Suprapubic skin (tissue), 4 donors: ENCODE measurements around the gene RNF5. TPM values are rescaled to one million over a fixed set of nuclear protein-coding genes. Genes with fewer than 3 reads are reported as not detected.
A peak's percentile ranks its signal among the peaks of the same experiment; 100 is the strongest.
"Not testable (repeated sequence)": the region's sequence is repeated elsewhere in the genome, so short reads cannot be mapped to it uniquely, and the experiment has no call there.

Experiments
- DNase-seq, 2 donors: peaks; one replicate each; pipeline ENCODE4 v3.0.0-alpha.2; 2019; ENCODE audit warnings: low spot score in 2 of 2
- H3K27ac ChIP-seq: fragments of 200-600 bp; sonication (generic); one replicate; pipeline ENCODE4 v1.5.1; 2019
- H3K27me3 ChIP-seq: fragments of 200-600 bp; sonication (generic); one replicate; pipeline ENCODE4 v1.5.1; 2019
- H3K36me3 ChIP-seq: fragments of 200-600 bp; sonication (generic); one replicate; pipeline ENCODE4 v1.5.1; 2019
- H3K4me1 ChIP-seq: fragments of 200-600 bp; sonication (generic); one replicate; pipeline ENCODE4 v1.5.1; 2019
- H3K4me3 ChIP-seq: fragments of 200-600 bp; sonication (generic); one replicate; pipeline ENCODE4 v1.5.1; 2019; ENCODE audit warnings: mild to moderate bottlenecking
- H3K9me3 ChIP-seq: fragments of 200-600 bp; sonication (generic); one replicate; pipeline ENCODE4 v1.5.1; 2019
- EP300 ChIP-seq: sonication (generic); formaldehyde crosslinking; IDR thresholded peaks from one replicate; pipeline ENCODE4 v1.6.1; 2017; ENCODE audit warnings: antibody characterized with exemption
- POLR2A ChIP-seq, 2 donors: fragments of 450-650 bp; IDR thresholded peaks; one replicate each; pipeline ENCODE4 v1.6.1; 2017; ENCODE audit warnings: antibody characterized with exemption in 2 of 2, mild to moderate bottlenecking in 2 of 2, moderate library complexity in 2 of 2
- POLR2AphosphoS5 ChIP-seq, 3 donors: sonication (generic); formaldehyde crosslinking; IDR thresholded peaks; one replicate each; pipeline ENCODE4 v1.6.1; 2017; ENCODE audit warnings: antibody characterized with exemption in 3 of 3
- WGBS: methylation state at CpG from one replicate; pipeline ENCODE4 v1.1.5; 2018; 5-methylcytosine and 5-hydroxymethylcytosine counted together
- total RNA-seq, 4 donors: library from RNA; depleted of rRNA; stranded (reverse); fragments of >200 nt; gene quantifications; one replicate each; pipeline ENCODE4 v1.1.0, GENCODE V29; 2016
- TF ChIP-seq, protein P1 (sequence below), 2 donors: fragments of 200-600 bp in 1 of 2; fragments of 450-650 bp in 1 of 2; sonication (generic) in 1 of 2; IDR thresholded peaks; one replicate each; pipeline ENCODE4 v1.5.1; 2016 to 2019; ENCODE audit warnings: antibody characterized with exemption in 2 of 2, mild to moderate bottlenecking in 1 of 2, moderate library complexity in 1 of 2

The RNF5 gene
- total RNA-seq, 4 donors from 2014 or later, result 55.7 to 73.0 (median 63.4) TPM

DNA sequence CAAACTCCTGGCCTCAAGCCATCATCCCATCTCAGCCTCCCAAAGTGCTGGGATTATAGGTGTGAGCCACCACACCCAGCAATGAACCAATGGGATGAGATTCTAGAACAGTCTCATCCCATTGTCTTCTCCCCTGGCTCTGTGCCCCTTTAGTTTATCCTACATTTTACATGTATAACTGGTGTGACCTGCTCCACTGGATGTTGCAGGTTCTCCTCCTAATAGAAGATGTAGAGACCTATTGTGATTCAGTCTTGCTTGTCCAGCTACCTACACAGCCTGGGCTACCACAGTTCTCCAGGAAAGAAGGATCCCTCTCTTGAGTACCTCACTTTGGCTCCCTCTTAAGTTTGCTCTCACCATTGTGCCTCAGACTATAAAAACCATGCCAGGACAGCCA lies 46.1 kb upstream of the RNF5 start:
- Histone ChIP-seq H3K4me3 (no peak overlapping the region), H3K27ac (peak overlapping the region; percentile 69), H3K9me3 (no peaks in the 10 kb centered on the region), H3K36me3 (no peaks in the 10 kb centered on the region), H3K27me3 (no peaks in the 10 kb centered on the region), H3K4me1 (peaks cover 27% of the 10 kb centered on the region)
- peak in 1 of 2 donors; percentile 32 for DNase-seq
- TF ChIP-seq POLR2A (IDR thresholded peaks at IDR 0.05) (no peak), EP300 (no peak), POLR2AphosphoS5 (IDR thresholded peaks at IDR 0.05) (no peak)
- TF ChIP-seq, protein P1, sequence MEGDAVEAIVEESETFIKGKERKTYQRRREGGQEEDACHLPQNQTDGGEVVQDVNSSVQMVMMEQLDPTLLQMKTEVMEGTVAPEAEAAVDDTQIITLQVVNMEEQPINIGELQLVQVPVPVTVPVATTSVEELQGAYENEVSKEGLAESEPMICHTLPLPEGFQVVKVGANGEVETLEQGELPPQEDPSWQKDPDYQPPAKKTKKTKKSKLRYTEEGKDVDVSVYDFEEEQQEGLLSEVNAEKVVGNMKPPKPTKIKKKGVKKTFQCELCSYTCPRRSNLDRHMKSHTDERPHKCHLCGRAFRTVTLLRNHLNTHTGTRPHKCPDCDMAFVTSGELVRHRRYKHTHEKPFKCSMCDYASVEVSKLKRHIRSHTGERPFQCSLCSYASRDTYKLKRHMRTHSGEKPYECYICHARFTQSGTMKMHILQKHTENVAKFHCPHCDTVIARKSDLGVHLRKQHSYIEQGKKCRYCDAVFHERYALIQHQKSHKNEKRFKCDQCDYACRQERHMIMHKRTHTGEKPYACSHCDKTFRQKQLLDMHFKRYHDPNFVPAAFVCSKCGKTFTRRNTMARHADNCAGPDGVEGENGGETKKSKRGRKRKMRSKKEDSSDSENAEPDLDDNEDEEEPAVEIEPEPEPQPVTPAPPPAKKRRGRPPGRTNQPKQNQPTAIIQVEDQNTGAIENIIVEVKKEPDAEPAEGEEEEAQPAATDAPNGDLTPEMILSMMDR (IDR thresholded peaks at IDR 0.05), result no peak

DNA sequence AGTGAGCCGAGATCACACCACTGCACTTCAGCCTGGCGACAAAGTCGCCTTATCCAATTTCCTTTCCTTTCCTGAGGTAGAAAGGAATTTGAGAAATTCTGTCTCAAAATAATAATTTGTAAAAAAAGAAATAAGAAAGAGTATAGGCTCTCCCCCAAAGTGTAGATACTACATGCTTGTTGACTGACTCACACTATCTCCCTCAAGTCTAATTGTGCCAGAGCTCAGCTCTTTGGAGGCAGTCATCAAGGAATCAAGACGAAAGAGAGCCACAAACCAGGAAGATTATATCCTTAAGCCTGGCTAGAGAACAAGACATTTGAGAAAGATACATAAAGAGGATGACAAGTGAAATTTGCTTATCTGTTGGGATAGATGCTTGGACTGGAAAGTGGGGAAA lies 44.4 kb upstream of the RNF5 start:
- TF ChIP-seq POLR2A (IDR thresholded peaks at IDR 0.05) (no peak), EP300 (no peak), POLR2AphosphoS5 (IDR thresholded peaks at IDR 0.05) (no peak)
- TF ChIP-seq, protein P1 (IDR thresholded peaks at IDR 0.05), result no peak
- no peak overlapping the region for H3K27ac ChIP-seq
- H3K9me3 ChIP-seq, result no peaks in the 10 kb centered on the region
- DNase-seq, result no peak
- WGBS, result 83% methylated on average over 4 of the region's 4 CpGs
- H3K36me3 ChIP-seq, result no peaks in the 10 kb centered on the region
- H3K4me3 ChIP-seq, result no peak overlapping the region
- no peaks in the 10 kb centered on the region for H3K27me3 ChIP-seq
- peaks cover 14% of the 10 kb centered on the region for H3K4me1 ChIP-seq

DNA sequence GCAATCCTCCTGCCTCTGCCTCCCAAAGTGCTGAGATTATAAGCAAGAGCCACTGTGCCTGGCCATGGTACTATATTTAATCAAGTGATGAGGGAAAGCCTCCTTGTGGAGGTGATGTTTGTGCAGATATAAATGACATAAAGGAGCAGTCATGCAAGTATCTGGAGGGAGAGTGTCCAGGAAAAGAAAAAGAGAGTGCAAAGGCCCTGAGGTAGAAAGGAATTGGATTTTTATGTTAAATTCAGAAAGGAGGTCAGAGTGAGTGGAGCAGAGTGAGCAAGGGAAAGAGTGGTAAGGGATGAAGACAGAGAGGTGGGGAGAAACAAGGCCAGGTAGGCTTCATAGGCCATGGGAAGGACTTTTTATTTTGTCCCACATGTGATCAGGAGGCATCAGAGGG lies 40.8 kb upstream of the RNF5 start:
- DNase-seq, result no peak
- TF ChIP-seq, protein P1 (IDR thresholded peaks at IDR 0.05), result no peak
- Histone ChIP-seq H3K27ac (no peak overlapping the region), H3K9me3 (no peaks in the 10 kb centered on the region), H3K4me3 (no peak overlapping the region), H3K4me1 (no peaks in the 10 kb centered on the region), H3K36me3 (no peaks in the 10 kb centered on the region), H3K27me3 (no peaks in the 10 kb centered on the region)

DNA sequence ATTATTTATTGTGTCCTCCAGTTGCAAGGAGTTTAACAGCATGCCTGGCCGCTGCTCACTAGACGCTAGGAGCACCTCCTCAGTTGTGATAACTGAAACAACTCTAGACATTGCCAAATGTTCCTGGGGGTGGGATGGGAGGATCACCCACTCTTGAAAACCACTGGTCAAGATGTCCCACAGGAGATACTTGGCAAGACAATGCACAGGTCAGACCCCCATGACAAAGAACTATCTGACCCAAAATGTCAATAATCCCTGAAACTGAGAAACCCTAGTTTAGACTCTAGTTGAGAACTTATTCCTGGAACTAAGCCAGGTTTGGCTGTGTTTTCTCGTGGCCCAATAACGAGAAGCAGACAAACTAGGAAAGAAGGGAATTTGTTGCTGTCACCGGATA lies 38.6 kb upstream of the RNF5 start:
- 65% methylated on average over 5 of the region's 5 CpGs for WGBS
- TF ChIP-seq POLR2A (IDR thresholded peaks at IDR 0.05), result no peak
- no peak for TF ChIP-seq POLR2AphosphoS5 (IDR thresholded peaks at IDR 0.05)
- TF ChIP-seq EP300, result no peak
- TF ChIP-seq, protein P1 (IDR thresholded peaks at IDR 0.05), result no peak
- Histone ChIP-seq H3K4me3 (no peak overlapping the region), H3K27me3 (no peaks in the 10 kb centered on the region), H3K4me1 (no peaks in the 10 kb centered on the region), H3K27ac (no peak overlapping the region), H3K36me3 (no peaks in the 10 kb centered on the region), H3K9me3 (no peaks in the 10 kb centered on the region)
- DNase-seq, result no peak

DNA sequence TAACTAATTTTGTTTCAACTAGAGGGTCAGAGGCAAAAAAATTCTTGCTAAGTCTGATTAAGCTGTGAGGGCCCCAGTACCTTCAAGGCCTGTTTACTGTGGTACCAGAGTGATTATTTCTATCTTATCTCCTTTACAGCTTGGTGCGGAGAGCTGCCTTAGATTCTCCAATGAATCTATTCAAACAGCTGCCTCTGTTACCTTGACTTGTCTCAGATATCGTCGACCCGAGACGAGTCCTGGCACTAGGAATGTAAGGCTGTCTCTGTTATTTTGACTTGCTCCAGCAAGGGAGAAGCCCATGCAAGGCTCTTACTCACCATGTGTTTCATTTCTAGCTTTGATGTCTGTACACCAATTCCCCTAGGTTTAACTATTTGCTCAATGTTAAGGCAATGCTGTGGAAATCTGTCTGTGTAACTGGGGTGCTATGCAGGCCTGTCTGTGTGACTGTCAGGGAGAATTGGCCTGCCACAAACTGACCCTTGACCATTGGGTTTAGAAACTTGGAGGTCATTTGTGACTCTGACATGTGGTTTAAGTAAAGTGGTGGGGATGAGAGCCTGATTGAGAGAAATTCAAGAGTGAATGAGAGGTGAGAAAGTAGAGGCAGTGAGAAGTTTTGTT lies 37.7 kb upstream of the RNF5 start:
- H3K27ac ChIP-seq, result no peak overlapping the region
- H3K27me3 ChIP-seq, result no peaks in the 10 kb centered on the region
- no peaks in the 10 kb centered on the region for H3K36me3 ChIP-seq
- DNase-seq, result no peak
- 85% methylated on average over 5 of the region's 5 CpGs for WGBS
- no peaks in the 10 kb centered on the region for H3K4me1 ChIP-seq
- no peak overlapping the region for H3K4me3 ChIP-seq
- TF ChIP-seq POLR2A (IDR thresholded peaks at IDR 0.05), result no peak
- TF ChIP-seq POLR2AphosphoS5 (IDR thresholded peaks at IDR 0.05), result no peak
- TF ChIP-seq, protein P1 (IDR thresholded peaks at IDR 0.05), result no peak
- no peak for TF ChIP-seq EP300
- no peaks in the 10 kb centered on the region for H3K9me3 ChIP-seq

DNA sequence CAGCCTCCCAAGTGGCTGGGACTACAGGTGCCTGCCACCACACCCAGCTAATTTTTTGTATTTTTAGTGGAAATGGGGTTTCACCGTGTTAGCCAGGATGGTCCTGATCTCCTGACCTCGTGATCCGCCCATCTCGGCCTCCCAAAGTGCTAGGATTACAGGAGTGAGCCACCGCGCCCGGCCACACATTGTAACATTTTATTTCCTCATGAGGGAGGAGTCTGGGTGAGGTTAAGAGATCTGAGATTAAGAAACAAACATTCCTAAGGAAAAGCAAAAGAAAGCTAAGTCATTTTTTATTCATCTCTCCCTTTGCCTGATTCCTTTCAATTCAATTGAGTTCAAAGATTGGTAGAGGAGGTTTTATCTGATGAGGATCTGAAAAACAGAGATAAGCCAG lies 34.0 kb upstream of the RNF5 start:
- not testable (repeated sequence) for H3K36me3 ChIP-seq, H3K4me1 ChIP-seq, H3K27ac ChIP-seq, H3K4me3 ChIP-seq, DNase-seq, H3K27me3 ChIP-seq, H3K9me3 ChIP-seq
- WGBS, result 80% methylated on average over 7 of the region's 7 CpGs
